ENCODE results near the gene FEZ2.
"Not testable (repeated sequence)": the region's sequence is repeated elsewhere in the genome, so short reads cannot be mapped to it uniquely, and the experiment has no call there.

FEZ2 gene

DNA sequence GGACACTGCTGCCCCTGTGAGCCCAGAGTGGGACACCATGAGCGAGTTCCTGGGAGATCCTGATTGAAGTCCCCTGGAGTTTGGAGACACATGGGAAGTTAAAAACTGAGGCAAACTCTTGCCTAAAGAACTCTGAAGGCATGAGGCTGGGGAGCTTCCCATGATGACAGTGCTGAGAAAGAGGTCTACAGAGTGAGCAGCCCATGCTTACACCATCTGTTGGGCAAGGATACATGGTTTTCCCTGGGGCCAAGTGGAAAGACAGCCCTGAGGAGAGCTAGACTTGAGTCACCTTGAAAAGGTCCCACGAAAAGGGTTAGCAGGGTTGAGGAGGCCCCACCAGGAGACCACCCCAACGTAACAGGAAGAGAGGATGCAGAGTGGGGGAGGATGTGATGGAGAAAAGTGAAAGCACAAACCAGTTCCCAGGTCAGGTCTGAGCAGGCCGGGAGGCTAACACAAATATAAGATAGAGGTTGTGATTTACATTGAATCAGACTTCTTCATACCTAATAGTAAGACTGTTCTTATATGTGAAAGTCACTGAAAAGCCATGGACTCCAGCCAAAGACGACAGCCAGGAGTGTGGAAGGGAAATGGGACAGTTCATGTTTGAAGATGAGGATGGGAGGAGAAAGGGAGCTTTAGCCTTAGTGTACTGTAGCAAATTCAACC lies 13.5 kb upstream of the FEZ2 start:
- H3K4me3 ChIP-seq (ENCODE audit: low read depth, low read length) = no peak overlapping the region
- TF ChIP-seq, protein P1, sequence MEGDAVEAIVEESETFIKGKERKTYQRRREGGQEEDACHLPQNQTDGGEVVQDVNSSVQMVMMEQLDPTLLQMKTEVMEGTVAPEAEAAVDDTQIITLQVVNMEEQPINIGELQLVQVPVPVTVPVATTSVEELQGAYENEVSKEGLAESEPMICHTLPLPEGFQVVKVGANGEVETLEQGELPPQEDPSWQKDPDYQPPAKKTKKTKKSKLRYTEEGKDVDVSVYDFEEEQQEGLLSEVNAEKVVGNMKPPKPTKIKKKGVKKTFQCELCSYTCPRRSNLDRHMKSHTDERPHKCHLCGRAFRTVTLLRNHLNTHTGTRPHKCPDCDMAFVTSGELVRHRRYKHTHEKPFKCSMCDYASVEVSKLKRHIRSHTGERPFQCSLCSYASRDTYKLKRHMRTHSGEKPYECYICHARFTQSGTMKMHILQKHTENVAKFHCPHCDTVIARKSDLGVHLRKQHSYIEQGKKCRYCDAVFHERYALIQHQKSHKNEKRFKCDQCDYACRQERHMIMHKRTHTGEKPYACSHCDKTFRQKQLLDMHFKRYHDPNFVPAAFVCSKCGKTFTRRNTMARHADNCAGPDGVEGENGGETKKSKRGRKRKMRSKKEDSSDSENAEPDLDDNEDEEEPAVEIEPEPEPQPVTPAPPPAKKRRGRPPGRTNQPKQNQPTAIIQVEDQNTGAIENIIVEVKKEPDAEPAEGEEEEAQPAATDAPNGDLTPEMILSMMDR (IDR thresholded peaks at IDR 0.05; ENCODE audit: low read depth, low read length) = no peak
- TF ChIP-seq MYC (IDR thresholded peaks at IDR 0.05; ENCODE audit: low read depth, low read length) (no peak), POLR2A (IDR thresholded peaks at IDR 0.05; ENCODE audit: extremely low read depth, insufficient read length) (no peak)
- TF ChIP-seq, protein P2, sequence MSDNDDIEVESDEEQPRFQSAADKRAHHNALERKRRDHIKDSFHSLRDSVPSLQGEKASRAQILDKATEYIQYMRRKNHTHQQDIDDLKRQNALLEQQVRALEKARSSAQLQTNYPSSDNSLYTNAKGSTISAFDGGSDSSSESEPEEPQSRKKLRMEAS (IDR thresholded peaks at IDR 0.05; ENCODE audit: low read depth, low read length) = no peak
- DNase-seq (ENCODE audit: low read depth) = no peak

DNA sequence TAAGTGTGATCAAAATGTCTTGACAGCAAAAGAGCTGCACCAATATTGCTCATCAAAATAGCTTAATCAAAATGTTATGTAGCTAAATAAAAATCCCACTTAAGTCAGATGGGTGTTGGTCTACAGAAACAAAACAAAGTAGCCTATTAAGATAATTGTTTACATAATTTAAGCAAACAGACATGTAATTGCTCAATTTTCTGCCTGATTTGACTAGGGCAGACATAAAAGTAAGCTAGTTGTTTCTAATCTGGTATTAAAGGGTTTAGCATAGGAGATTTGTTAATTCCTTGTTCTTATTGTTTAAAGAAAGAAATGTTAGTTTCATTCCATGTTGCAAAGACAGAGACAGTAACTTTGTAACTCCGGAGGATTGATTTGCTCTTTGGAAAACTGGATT lies 11.5 kb upstream of the FEZ2 start:
- TF ChIP-seq, protein P2 (IDR thresholded peaks at IDR 0.05; ENCODE audit: low read depth, low read length) = no peak
- TF ChIP-seq MYC (IDR thresholded peaks at IDR 0.05; ENCODE audit: low read depth, low read length) (no peak), POLR2A (IDR thresholded peaks at IDR 0.05; ENCODE audit: extremely low read depth, insufficient read length) (no peak)
- TF ChIP-seq, protein P1 (IDR thresholded peaks at IDR 0.05; ENCODE audit: low read depth, low read length) = no peak
- no peak overlapping the region for H3K4me3 ChIP-seq (ENCODE audit: low read depth, low read length)
- no peak for DNase-seq (ENCODE audit: low read depth)

DNA sequence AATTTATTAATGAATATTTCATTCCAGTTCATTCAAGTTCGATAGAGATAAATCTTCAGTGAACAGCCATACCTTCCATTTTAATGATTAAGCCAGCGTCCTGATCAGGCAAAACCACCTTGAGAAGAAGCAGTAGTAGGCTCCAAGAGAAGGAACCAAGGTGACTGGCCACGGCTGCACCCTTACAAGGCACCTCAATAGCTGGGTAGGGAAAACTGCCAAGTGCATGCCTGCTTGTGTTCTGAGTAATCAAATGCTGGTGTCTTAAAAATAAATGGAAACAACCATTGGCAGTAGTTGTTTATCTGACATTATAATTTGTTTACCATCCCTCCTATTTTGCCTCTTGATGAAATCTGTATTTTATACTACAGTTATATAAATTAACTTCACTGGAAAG lies 10.0 kb upstream of the FEZ2 start:
- H3K4me3 ChIP-seq (ENCODE audit: low read depth, low read length) = no peak overlapping the region
- DNase-seq (ENCODE audit: low read depth) = no peak
- TF ChIP-seq POLR2A (IDR thresholded peaks at IDR 0.05; ENCODE audit: extremely low read depth, insufficient read length) = no peak
- TF ChIP-seq, protein P1 (IDR thresholded peaks at IDR 0.05; ENCODE audit: low read depth, low read length) = no peak
- no peak for TF ChIP-seq MYC (IDR thresholded peaks at IDR 0.05; ENCODE audit: low read depth, low read length)
- TF ChIP-seq, protein P2 (IDR thresholded peaks at IDR 0.05; ENCODE audit: low read depth, low read length) = no peak

DNA sequence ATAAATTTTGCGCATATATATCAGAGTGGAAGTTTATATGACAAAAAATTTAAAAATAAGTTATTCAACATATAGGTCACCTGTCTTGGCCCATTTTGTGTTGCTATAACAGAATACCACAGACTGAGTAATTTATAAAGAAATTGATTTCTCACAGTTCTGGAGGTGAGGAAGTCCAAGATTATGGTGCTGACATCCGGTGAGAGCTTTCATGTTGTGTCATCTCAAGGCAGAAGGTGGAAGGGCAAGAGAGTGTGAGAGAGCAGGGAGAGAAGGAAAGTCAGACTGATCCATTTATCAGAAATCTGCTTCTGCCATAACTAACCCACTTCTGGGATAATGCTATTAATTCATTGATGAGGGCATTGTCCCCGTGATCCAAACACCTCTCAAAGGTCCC lies 9.0 kb upstream of the FEZ2 start:
- H3K4me3 ChIP-seq (ENCODE audit: low read depth, low read length) = no peak overlapping the region
- no peak for DNase-seq (ENCODE audit: low read depth)
- TF ChIP-seq, protein P1 (IDR thresholded peaks at IDR 0.05; ENCODE audit: low read depth, low read length) = no peak
- no peak for TF ChIP-seq MYC (IDR thresholded peaks at IDR 0.05; ENCODE audit: low read depth, low read length)
- no peak for TF ChIP-seq POLR2A (IDR thresholded peaks at IDR 0.05; ENCODE audit: extremely low read depth, insufficient read length)
- TF ChIP-seq, protein P2 (IDR thresholded peaks at IDR 0.05; ENCODE audit: low read depth, low read length) = no peak

DNA sequence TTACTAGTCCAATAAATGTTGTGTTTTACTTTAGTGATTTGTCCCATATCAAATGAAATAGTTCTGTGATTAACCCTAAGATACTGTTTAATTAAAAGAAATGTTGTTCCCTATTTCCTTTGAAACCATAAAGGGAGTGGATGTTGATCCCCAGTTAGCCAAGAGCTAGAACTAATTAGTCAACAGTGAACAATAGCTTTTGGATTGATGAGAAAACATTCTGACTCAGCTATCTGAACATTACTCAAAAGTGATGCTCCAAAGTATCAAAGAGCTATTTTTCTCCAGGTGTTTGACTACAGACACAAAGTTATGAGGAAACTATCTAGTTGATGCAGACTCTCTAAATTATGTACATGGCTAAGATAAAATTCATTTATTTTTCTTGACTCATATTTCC lies 7.3 kb upstream of the FEZ2 start:
- TF ChIP-seq POLR2A (IDR thresholded peaks at IDR 0.05; ENCODE audit: extremely low read depth, insufficient read length) = no peak
- TF ChIP-seq, protein P1 (IDR thresholded peaks at IDR 0.05; ENCODE audit: low read depth, low read length) = no peak
- TF ChIP-seq MYC (IDR thresholded peaks at IDR 0.05; ENCODE audit: low read depth, low read length) = no peak
- TF ChIP-seq, protein P2 (IDR thresholded peaks at IDR 0.05; ENCODE audit: low read depth, low read length) = no peak
- DNase-seq (ENCODE audit: low read depth) = no peak
- H3K4me3 ChIP-seq (ENCODE audit: low read depth, low read length) = no peak overlapping the region

DNA sequence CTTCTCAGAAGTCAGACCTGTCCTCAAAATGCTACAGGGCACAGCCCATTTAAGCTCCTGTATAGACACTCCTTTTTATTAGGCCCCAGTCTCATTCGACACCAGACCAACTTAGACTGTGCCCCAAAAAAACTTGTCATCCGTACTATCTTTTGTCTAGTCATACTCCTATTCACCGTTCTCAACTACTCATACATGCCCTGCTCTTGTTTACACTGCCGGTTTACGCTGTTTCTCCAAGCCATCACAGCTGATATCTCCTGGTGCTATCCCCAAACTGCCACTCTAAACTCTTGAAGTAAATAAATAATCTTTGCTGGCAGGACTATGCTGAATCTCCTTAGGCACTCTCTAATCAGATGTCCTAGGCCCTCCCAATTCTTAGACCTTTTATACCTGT lies 5.7 kb upstream of the FEZ2 start:
- not testable (repeated sequence) for DNase-seq (ENCODE audit: low read depth)

More for the DNA sequence above, 5.7 kb upstream of the FEZ2 start:
- not testable (repeated sequence) for H3K4me3 ChIP-seq (ENCODE audit: low read depth, low read length)

Data from NB4 (cell line).